Left lung (tissue), 10 donors: ENCODE results near the gene ROBO1. TPM values are rescaled to one million over a fixed set of nuclear protein-coding genes. Genes with fewer than 3 reads are reported as not detected.
"Not testable (repeated sequence)": the region's sequence is repeated elsewhere in the genome, so short reads cannot be mapped to it uniquely, and the experiment has no call there.

Experiments
- ATAC-seq: fragments of 200-7000 bp; cut with Tn5 transposase; one replicate; pipeline ENCODE4 v1.9.1; 2020; ENCODE audit warnings: moderate library complexity
- DNase-seq, 4 donors: peaks; one replicate each; pipeline ENCODE4 v3.0.0-alpha.2; 2013 to 2020
- H3K27ac ChIP-seq, 2 donors: fragments of 200-600 bp; sonication (generic) in 1 of 2; one replicate each; pipeline versions ENCODE4 v1.5.0 to v1.8.0; 2020 to 2021
- H3K27me3 ChIP-seq, 2 donors: fragments of 200-600 bp; sonication (generic) in 1 of 2; one replicate each; pipeline versions ENCODE4 v1.5.0 to v1.8.0; 2020 to 2021
- H3K36me3 ChIP-seq, 2 donors: fragments of 200-600 bp; sonication (generic) in 1 of 2; one replicate each; pipeline versions ENCODE4 v1.5.0 to v1.8.0; 2020 to 2021
- H3K4me1 ChIP-seq, 2 donors: fragments of 200-600 bp; one replicate each; pipeline ENCODE4 v1.8.0; 2021
- H3K4me3 ChIP-seq, 2 donors: fragments of 200-600 bp; sonication (generic) in 1 of 2; one replicate each; pipeline versions ENCODE4 v1.5.0 to v1.8.0; 2020 to 2021; ENCODE audit warnings: mild to moderate bottlenecking in 1 of 2
- H3K9me3 ChIP-seq, 2 donors: fragments of 200-600 bp; sonication (generic) in 1 of 2; one replicate each; pipeline versions ENCODE4 v1.5.0 to v1.8.0; 2020 to 2021
- intact Hi-C, 2 donors: fragments of 100-400 bp; cut with DNase I; formaldehyde crosslinking; loops; one replicate each; pipeline versions ENCODE4 v1.11.2 to v1.14.2; 2022
- polyA plus RNA-seq, 6 donors: library from polyadenylated mRNA; unstranded; fragments of 120-200 nt; gene quantifications; one replicate each; pipeline ENCODE4 v1.2.1, GENCODE V29; 2013; ENCODE audit not compliant: insufficient read length in 6 of 6
- total RNA-seq, 2 donors: library from RNA; stranded (reverse); fragmentation: NEBNext Ultra II Directional; extraction: Animal tissue kit (Norgen Biotek cat#: 25700); gene quantifications; one replicate each; pipeline ENCODE4 v1.2.1, GENCODE V29; 2021
- TF ChIP-seq, protein P1 (sequence below), 2 donors: fragments of 200-600 bp; sonication (generic) in 1 of 2; IDR thresholded peaks; one replicate each; pipeline versions ENCODE4 v1.5.0 to v1.8.0; 2021; ENCODE audit warnings: antibody characterized with exemption in 2 of 2
- donor health status: DM: no; HTN: yes; CAD: no.
- donor health status: DM: no; HTN: no; CAD: no.

The ROBO1 gene
- total and polyA plus RNA-seq, 8 donors: 20.3 to 134 (median 102) TPM

DNA sequence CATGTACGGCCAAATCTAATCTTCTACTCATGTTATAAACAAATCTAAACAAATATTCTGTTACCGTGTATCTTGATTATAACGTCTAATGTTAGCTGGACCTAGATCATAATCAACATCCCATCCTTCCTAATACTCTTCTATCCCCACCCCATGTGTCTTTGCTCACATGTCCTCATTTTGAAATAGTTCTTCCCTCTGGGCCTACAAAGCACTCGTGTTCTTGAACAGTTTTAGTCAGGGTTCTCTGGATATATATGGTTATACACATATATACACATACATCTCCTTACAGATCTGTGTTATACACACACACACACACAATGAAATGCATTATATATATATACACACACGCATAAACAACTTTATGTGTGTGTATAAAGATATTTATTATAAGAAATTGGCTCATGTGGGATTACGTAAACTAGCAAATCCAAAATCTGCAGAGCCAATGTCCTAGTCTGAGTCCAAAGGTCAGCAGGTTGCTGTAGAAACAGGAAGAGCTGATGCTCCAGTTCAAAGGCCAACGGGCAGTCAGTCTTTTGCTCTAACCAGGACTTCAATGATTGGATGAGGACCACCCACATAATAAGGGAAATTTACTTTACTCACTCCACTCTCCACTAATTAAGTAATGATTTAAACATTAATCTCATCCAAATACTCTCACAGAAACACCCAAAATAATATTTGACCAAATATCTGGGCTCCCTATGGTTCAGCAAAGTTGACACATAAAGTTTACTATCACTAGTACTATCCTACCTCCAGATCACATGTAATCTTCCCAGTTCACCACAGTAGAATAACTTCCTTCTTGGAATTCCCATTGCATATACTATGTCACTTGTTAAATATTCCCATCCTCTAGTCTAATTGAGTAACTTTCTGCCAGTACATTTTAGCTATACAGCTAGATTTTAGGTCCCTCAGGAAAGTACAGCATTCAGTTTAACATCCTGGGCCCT lies 450.0 kb downstream of the ROBO1 start:
- Histone ChIP-seq H3K4me1 (no peaks in the 10 kb centered on the region), H3K36me3 (no peaks in the 10 kb centered on the region), H3K27me3 (no peaks in the 10 kb centered on the region), H3K4me3 (no peak overlapping the region), H3K9me3 (no peaks in the 10 kb centered on the region), H3K27ac (no peak overlapping the region)
- DNase-seq (no peak), ATAC-seq (no peak)
- TF ChIP-seq, protein P1, sequence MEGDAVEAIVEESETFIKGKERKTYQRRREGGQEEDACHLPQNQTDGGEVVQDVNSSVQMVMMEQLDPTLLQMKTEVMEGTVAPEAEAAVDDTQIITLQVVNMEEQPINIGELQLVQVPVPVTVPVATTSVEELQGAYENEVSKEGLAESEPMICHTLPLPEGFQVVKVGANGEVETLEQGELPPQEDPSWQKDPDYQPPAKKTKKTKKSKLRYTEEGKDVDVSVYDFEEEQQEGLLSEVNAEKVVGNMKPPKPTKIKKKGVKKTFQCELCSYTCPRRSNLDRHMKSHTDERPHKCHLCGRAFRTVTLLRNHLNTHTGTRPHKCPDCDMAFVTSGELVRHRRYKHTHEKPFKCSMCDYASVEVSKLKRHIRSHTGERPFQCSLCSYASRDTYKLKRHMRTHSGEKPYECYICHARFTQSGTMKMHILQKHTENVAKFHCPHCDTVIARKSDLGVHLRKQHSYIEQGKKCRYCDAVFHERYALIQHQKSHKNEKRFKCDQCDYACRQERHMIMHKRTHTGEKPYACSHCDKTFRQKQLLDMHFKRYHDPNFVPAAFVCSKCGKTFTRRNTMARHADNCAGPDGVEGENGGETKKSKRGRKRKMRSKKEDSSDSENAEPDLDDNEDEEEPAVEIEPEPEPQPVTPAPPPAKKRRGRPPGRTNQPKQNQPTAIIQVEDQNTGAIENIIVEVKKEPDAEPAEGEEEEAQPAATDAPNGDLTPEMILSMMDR (IDR thresholded peaks at IDR 0.05): no peak
- intact Hi-C loops: no loop called here

DNA sequence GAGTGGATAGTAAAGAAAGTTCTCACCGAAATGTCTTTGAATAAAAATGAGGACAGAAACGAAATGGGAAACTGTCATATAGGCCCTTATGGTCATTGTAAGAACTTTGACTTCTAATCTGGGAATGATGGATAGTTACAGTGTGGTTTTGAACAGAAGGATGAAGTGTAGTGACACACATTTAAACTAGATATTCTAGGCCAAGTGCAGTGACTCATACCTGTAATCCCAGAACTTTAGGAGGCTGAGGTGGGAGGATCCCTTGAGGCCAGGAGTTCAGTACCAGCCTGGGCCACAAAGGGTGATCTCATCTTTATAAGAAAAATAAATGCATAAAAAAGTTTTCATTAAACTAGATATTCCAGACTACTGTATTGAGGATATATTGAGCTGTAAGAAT lies 452.8 kb downstream of the ROBO1 start:
- intact Hi-C loops: no loop called here

DNA sequence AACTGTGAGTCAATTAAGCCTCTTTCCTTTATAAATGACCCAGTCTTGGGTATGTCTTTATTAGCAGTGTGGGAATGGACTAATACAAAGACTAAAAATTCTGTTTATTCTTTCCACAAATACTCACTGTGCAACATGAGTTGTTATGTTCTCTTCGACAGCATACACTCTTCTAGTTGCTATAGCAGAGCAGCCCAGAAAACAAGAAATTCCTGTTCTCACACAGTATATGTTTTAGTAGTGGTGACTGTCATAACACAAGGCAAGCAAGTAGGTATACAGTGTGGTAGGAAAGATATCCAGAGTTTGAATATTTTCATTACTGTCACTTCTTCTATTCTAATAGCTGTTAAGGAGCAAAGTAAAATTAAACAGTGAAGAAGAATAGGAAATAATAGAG lies 453.3 kb downstream of the ROBO1 start:
- Histone ChIP-seq H3K27ac (no peak overlapping the region), H3K4me1 (no peaks in the 10 kb centered on the region), H3K27me3 (no peaks in the 10 kb centered on the region), H3K36me3 (no peaks in the 10 kb centered on the region), H3K4me3 (no peak overlapping the region), H3K9me3 (no peaks in the 10 kb centered on the region)
- ATAC-seq (peak; percentile 17), DNase-seq (peak in 1 of 4 donors; percentile 28)
- TF ChIP-seq, protein P1 (IDR thresholded peaks at IDR 0.05): no peak
- intact Hi-C loops: no loop called here

More for the DNA sequence above, 452.8 kb downstream of the ROBO1 start:
- Histone ChIP-seq H3K4me1 (no peaks in the 10 kb centered on the region), H3K27ac (no peak overlapping the region), H3K4me3 (no peak overlapping the region), H3K36me3 (no peaks in the 10 kb centered on the region), H3K27me3 (no peaks in the 10 kb centered on the region), H3K9me3 (no peaks in the 10 kb centered on the region)
- DNase-seq (no peak), ATAC-seq (no peak)
- TF ChIP-seq, protein P1 (IDR thresholded peaks at IDR 0.05): no peak

DNA sequence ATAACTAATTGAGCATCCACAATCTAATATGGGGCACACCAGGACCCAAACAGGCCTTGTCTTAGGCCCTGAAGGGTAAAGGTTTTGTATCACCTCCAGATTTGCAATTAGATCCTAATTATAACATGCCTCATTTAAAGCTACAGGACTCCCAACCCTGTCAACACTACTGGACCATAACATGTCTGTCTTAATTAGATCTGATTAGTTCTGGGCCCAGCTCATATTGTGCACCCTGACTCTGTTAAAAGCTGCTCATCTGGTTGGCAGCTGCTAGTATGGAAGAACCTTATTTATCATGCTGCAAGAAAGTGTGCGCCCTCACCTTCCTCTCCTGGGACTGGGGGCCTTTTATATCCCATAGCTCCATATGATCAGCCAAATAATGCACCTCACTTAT lies 457.8 kb downstream of the ROBO1 start:
- TF ChIP-seq, protein P1 (IDR thresholded peaks at IDR 0.05): no peak
- no peak for DNase-seq
- Histone ChIP-seq H3K27me3 (no peaks in the 10 kb centered on the region), H3K27ac (no peak overlapping the region), H3K9me3 (no peaks in the 10 kb centered on the region), H3K4me1 (no peaks in the 10 kb centered on the region), H3K36me3 (no peaks in the 10 kb centered on the region), H3K4me3 (no peak overlapping the region)
- no peak for ATAC-seq
- intact Hi-C loops: no loop called here

DNA sequence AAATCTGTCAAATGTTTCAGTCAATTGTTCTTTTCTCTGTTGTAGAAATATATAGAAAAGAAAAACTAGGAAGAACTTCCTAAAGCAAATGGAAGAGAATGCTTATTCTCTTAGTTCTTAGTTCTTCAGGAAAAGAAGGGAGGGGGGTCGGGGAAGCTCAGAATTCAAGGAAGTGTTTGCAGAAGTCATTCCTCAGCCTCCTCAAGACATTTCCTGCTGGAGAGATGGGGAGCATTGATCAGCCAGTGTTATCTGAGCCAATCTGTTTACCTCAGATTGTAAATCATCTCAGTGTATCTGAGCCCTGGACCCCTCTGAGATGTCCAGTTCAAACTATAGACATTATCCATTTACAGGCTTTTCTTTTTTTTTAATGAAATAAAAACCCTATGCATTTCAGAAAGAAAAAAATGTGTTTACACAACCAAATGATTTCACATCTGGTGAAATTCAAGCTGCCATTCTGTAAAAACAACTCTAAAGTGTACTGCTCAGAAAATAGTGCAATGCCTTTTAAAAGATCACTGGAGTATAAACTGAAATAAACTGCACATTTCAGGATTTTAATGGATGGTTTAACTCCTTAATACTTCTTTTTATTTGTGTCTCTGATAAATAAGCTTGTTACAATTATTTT lies 460.7 kb downstream of the ROBO1 start:
- H3K27ac ChIP-seq: no peak overlapping the region
- TF ChIP-seq, protein P1 (IDR thresholded peaks at IDR 0.05): no peak
- H3K9me3 ChIP-seq: no peaks in the 10 kb centered on the region
- no peaks in the 10 kb centered on the region for H3K4me1 ChIP-seq
- peak in 1 of 4 donors; percentile 10 for DNase-seq
- intact Hi-C loops: no loop called here
- H3K36me3 ChIP-seq: no peaks in the 10 kb centered on the region
- H3K27me3 ChIP-seq: no peaks in the 10 kb centered on the region
- H3K4me3 ChIP-seq: no peak overlapping the region
- no peak for ATAC-seq

DNA sequence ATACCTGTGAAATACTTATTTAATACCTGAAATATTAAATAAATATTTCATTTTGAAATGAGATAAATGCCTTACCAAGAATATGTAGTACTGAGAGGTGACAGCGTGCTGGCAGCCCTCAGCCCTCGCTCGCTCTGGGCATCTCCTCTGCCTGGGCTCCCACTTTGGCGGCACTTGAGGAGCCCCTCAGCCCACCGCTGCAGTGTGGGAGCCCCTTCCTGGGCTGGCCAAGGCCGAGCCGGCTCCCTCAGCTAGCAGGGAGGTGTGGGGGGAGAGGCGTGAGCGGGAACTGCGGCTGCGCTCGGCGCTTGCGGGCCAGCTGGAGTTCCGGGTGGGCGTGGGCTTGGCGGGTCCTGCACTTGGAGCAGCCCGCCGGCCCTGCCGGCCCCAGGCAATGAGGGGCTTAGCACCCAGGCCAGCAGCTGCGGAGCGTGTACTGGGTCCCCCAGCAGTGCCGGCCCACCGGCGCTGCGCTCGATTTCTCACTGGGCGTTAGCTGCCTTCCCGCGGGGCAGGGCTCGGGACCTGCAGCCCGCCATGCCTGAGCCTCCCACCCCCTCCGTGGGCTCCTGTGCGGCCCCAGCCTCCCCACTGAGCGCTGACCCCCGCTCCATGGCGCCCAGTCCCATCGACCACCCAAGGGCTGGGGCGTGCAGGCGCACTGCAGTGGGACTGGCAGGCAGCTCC lies 467.7 kb downstream of the ROBO1 start:
- H3K9me3 ChIP-seq, intact Hi-C loops, ATAC-seq, H3K27me3 ChIP-seq, H3K36me3 ChIP-seq, H3K4me1 ChIP-seq, H3K4me3 ChIP-seq, H3K27ac ChIP-seq: not testable (repeated sequence)
- DNase-seq: peak in 1 of 4 donors; percentile 68
